Measurements from ENCODE around the gene BPIFB4. TPM values are rescaled to one million over a fixed set of nuclear protein-coding genes. Genes with fewer than 3 reads are reported as not detected.

Gene BPIFB4
- total and polyA plus RNA-seq, 9 of the 15 experiments (the other 6 are each of a cell fraction or from before 2014, with no cell fraction given) = not detected

GRCh38 chr20:33159713-33160112 lies 80.3 kb downstream of the BPIFB4 start:
- intact Hi-C loops (cut with micrococcal nuclease) = no loop called here
- Histone ChIP-seq H3K9ac (ENCODE audit: insufficient read depth in 1 of 2, low read depth in 2 of 2, low read length in 2 of 2) (peak overlapping the region in 1 of 2 experiments; percentile 26; a peak in 1 of 4 replicates), H3K27me3 (ENCODE audit: control insufficient read depth in 2 of 2, insufficient read depth in 2 of 2, low read length in 2 of 2) (peaks cover 3 to 54% of the 10 kb centered on the region in 2 experiments; a peak in 4 of 5 replicates), H3K9me3 (replicated peaks; ENCODE audit: control insufficient read depth, insufficient read depth, low read depth, low read length) (no peaks in the 10 kb centered on the region), H2AFZ (ENCODE audit: low read depth, low read length) (no peak overlapping the region), H3K4me2 (ENCODE audit: insufficient read depth, low read length) (no peak overlapping the region), H3K36me3 (ENCODE audit: control insufficient read depth, insufficient read depth, low read length) (no peaks in the 10 kb centered on the region), H3K27ac (ENCODE audit: extremely low read depth, low read depth, low read length) (no peak overlapping the region), H3K4me1 (replicated peaks in 1 of 2; ENCODE audit: control insufficient read depth in 2 of 2, insufficient read depth in 2 of 2, low read length in 2 of 2) (no peaks in the 10 kb centered on the region), H3K79me2 (ENCODE audit: control insufficient read depth, insufficient read depth, low read length) (no peaks in the 10 kb centered on the region), H3K4me3 (no peak overlapping the region), H4K20me1 (replicated peaks; ENCODE audit: control insufficient read depth, insufficient read depth, low read length) (peaks cover 10% of the 10 kb centered on the region), H3K9me1 (ENCODE audit: control insufficient read depth, insufficient read depth, low read length) (no peaks in the 10 kb centered on the region)
- ChIA-PET CTCF (ENCODE audit: low intra/inter-chr PET ratio) (no interaction called here), POLR2A (interaction anchor here (0.6 to 0.7 kb wide), 2 partner anchors 184 to 711 kb away, joined by 3 to 4 read pairs; no protein-coding TSS in a partner anchor)
- ATAC-seq = no peak
- 0% methylated on average over 3 of the region's 3 CpGs for WGBS (ENCODE audit: insufficient coverage, low coverage, missing lambda C conversion rate)
- no peak for FAIRE-seq
- in situ Hi-C loops (cut with MboI) = no loop called here
- no peak for TF ChIP-seq ZFPM2 (CRISPR knock-in tag; IDR thresholded peaks at IDR 0.05)
- no peak for TF ChIP-seq TCFL5 (CRISPR knock-in tag; conservative IDR thresholded peaks at IDR 0.05)
- TF ChIP-seq COPS2 (conservative IDR thresholded peaks at IDR 0.05) = no peak
- no peak for TF ChIP-seq CBX8 (IDR thresholded peaks at IDR 0.05; ENCODE audit: borderline replicate concordance, extremely low read depth, low read depth, low read length, poor library complexity, severe bottlenecking)
- TF ChIP-seq ZBED1 (IDR thresholded peaks at IDR 0.05) = no peak
- TF ChIP-seq ZNF3 (CRISPR knock-in tag; IDR thresholded peaks at IDR 0.05) = no peak
- DNase-seq (ENCODE audit: extremely low read depth in 1 of 4, low spot score in 3 of 4) = no peak
- BruUV-seq (replicated peaks) = no TSS peak

GRCh38 chr20:33160681-33161080 lies 81.2 kb downstream of the BPIFB4 start:
- no peak overlapping the region for H3K4me3 ChIP-seq
- no peaks in the 10 kb centered on the region for H3K9me1 ChIP-seq (ENCODE audit: control insufficient read depth, insufficient read depth, low read length)
- no peaks in the 10 kb centered on the region for H3K36me3 ChIP-seq (ENCODE audit: control insufficient read depth, insufficient read depth, low read length)
- FAIRE-seq (no peak), DNase-seq (ENCODE audit: extremely low read depth in 1 of 4, low spot score in 3 of 4) (no peak), ATAC-seq (no peak)
- H3K9ac ChIP-seq (ENCODE audit: insufficient read depth in 1 of 2, low read depth in 2 of 2, low read length in 2 of 2) = no peak overlapping the region
- H4K20me1 ChIP-seq (replicated peaks; ENCODE audit: control insufficient read depth, insufficient read depth, low read length) = peaks cover 10% of the 10 kb centered on the region
- WGBS (ENCODE audit: insufficient coverage, low coverage, missing lambda C conversion rate) = 3% methylated on average over 5 of the region's 5 CpGs
- intact Hi-C loops (cut with micrococcal nuclease) (no loop called here), in situ Hi-C loops (cut with MboI) (no loop called here)
- no TSS peak for BruUV-seq (replicated peaks)
- peaks cover 3 to 59% of the 10 kb centered on the region in 2 experiments; a peak in 4 of 5 replicates for H3K27me3 ChIP-seq (ENCODE audit: control insufficient read depth in 2 of 2, insufficient read depth in 2 of 2, low read length in 2 of 2)
- no peaks in the 10 kb centered on the region for H3K79me2 ChIP-seq (ENCODE audit: control insufficient read depth, insufficient read depth, low read length)
- H3K27ac ChIP-seq (ENCODE audit: extremely low read depth, low read depth, low read length) = no peak overlapping the region
- ChIA-PET POLR2A (no interaction called here), CTCF (ENCODE audit: low intra/inter-chr PET ratio) (no interaction called here)
- no peak overlapping the region for H3K4me2 ChIP-seq (ENCODE audit: insufficient read depth, low read length)
- H2AFZ ChIP-seq (ENCODE audit: low read depth, low read length) = no peak overlapping the region
- no peaks in the 10 kb centered on the region for H3K4me1 ChIP-seq (replicated peaks in 1 of 2; ENCODE audit: control insufficient read depth in 2 of 2, insufficient read depth in 2 of 2, low read length in 2 of 2)
- H3K9me3 ChIP-seq (replicated peaks; ENCODE audit: control insufficient read depth, insufficient read depth, low read depth, low read length) = no peaks in the 10 kb centered on the region
- TF ChIP-seq BHLHE40 (IDR thresholded peaks at IDR 0.05; ENCODE audit: low read length) = no peak
- TF ChIP-seq GATAD2B (IDR thresholded peaks at IDR 0.05; ENCODE audit: borderline replicate concordance) = no peak
- TF ChIP-seq STAT6 (CRISPR knock-in tag; IDR thresholded peaks at IDR 0.05) = no peak
- no peak for TF ChIP-seq NR3C1 (CRISPR knock-in tag; IDR thresholded peaks at IDR 0.05)
- TF ChIP-seq SMAD1 (IDR thresholded peaks at IDR 0.05; ENCODE audit: low read depth, low read length, partially characterized antibody) = no peak
- no peak for TF ChIP-seq HLTF (IDR thresholded peaks at IDR 0.05)
- no peak for TF ChIP-seq CCNT2 (IDR thresholded peaks at IDR 0.05; ENCODE audit: borderline replicate concordance, extremely low read depth, insufficient read length, low read depth, low read length)
- no peak for TF ChIP-seq ILF3 (IDR thresholded peaks at IDR 0.05; ENCODE audit: borderline replicate concordance)
- no peak for TF ChIP-seq EGR1 (conservative IDR thresholded peaks at IDR 0.05)
- no peak for TF ChIP-seq JUNB (CRISPR knock-in tag; conservative IDR thresholded peaks at IDR 0.05)
- no peak for TF ChIP-seq NR1H2 (CRISPR knock-in tag; IDR thresholded peaks at IDR 0.05)

Data from K562 (cell line).